Astrocyte (in vitro differentiated cells and primary cell): ENCODE results near the gene LTBP2.

Experiments
- CTCF ChIP-seq: IDR thresholded peaks from 2 replicates; pipeline ENCODE4 v1.5.1; 2011; ENCODE audit warnings: low read depth, mild to moderate bottlenecking, inconsistent platforms, low read length, moderate library complexity; ENCODE audit not compliant: insufficient read depth
- EZH2 ChIP-seq: IDR thresholded peaks from 2 replicates; pipeline ENCODE4 v1.6.1; 2012; ENCODE audit warnings: mild to moderate bottlenecking, low read length, inconsistent platforms; ENCODE audit not compliant: insufficient read depth

GRCh38 chr14:74519316-74520074, 92.5 kb downstream of the LTBP2 start:
- TF ChIP-seq CTCF (no peak), EZH2 (no peak)
